Sigmoid colon (tissue), 7 donors: Measurements from ENCODE around the gene PPP2R3C. TPM values are rescaled to one million over a fixed set of nuclear protein-coding genes. Genes with fewer than 3 reads are reported as not detected.
"Not testable (repeated sequence)": the region's sequence is repeated elsewhere in the genome, so short reads cannot be mapped to it uniquely, and the experiment has no call there.

Source experiments
- DNase-seq: peaks from one replicate; pipeline ENCODE4 v3.0.0-alpha.2; 2019
- H3K27ac ChIP-seq, 4 donors: fragments of 200-600 bp; sonication (generic); one replicate each; pipeline ENCODE4 v1.5.1; 2016 to 2019; ENCODE audit warnings: mild to moderate bottlenecking in 1 of 4
- H3K27me3 ChIP-seq, 3 donors: fragments of 200-600 bp; sonication (generic); one replicate each; pipeline ENCODE4 v1.5.1; 2019; ENCODE audit warnings: mild to moderate bottlenecking in 1 of 3
- H3K36me3 ChIP-seq, 4 donors: fragments of 200-600 bp; sonication (generic); one replicate each; pipeline ENCODE4 v1.5.1; 2016 to 2019
- H3K4me1 ChIP-seq, 4 donors: fragments of 200-600 bp; sonication (generic); one replicate each; pipeline ENCODE4 v1.5.1; 2017 to 2019
- H3K4me3 ChIP-seq, 4 donors: fragments of 200-600 bp; sonication (generic); one replicate each; pipeline ENCODE4 v1.5.1; 2017 to 2019; ENCODE audit warnings: mild to moderate bottlenecking in 2 of 4, moderate library complexity in 1 of 4
- H3K9me3 ChIP-seq, 4 donors: fragments of 200-600 bp in 3 of 4; sonication (generic) in 3 of 4; one replicate each; pipeline versions ENCODE4 v1.5.1 to v1.6.1; 2013 to 2019
- CTCF ChIP-seq, 4 experiments: fragments of 450-650 bp in 3 of 4; fragments of 200-600 bp in 1 of 4; IDR thresholded peaks; one replicate each; pipeline ENCODE4 v1.5.1; 2016 to 2019; ENCODE audit warnings: antibody characterized with exemption in 4 of 4, mild to moderate bottlenecking in 3 of 4, moderate library complexity in 2 of 4
- EP300 ChIP-seq, 4 donors: sonication (generic); formaldehyde crosslinking; IDR thresholded peaks; one replicate each; pipeline ENCODE4 v1.6.1; 2017; ENCODE audit warnings: antibody characterized with exemption in 4 of 4
- POLR2A ChIP-seq, 2 donors: fragments of 450-650 bp; IDR thresholded peaks; one replicate each; pipeline ENCODE4 v1.6.1; 2016; ENCODE audit warnings: antibody characterized with exemption in 2 of 2, mild to moderate bottlenecking in 2 of 2, moderate library complexity in 2 of 2
- POLR2AphosphoS5 ChIP-seq, 4 donors: sonication (generic); formaldehyde crosslinking; IDR thresholded peaks; one replicate each; pipeline ENCODE4 v1.6.1; 2017; ENCODE audit warnings: antibody characterized with exemption in 4 of 4
- WGBS, 2 donors: extraction: QIAGEN DNeasy Blood & Tissue Kit; methylation state at CpG; one replicate each; pipeline ENCODE4 v1.1.7; 2013; 5-methylcytosine and 5-hydroxymethylcytosine counted together
- intact Hi-C: fragments of 100-400 bp; cut with DNase I; formaldehyde crosslinking; loops from one replicate; pipeline ENCODE4 v1.15.1; 2023
- polyA plus RNA-seq, 3 donors: library from polyadenylated mRNA; stranded (reverse); fragments of 200-250 nt; gene quantifications; one replicate each; pipeline ENCODE4 v1.2.3, GENCODE V29; 2013
- total RNA-seq, 4 donors: library from RNA; depleted of rRNA; stranded (reverse); fragments of >200 nt; gene quantifications; one replicate each; pipeline ENCODE4 v1.1.0, GENCODE V29; 2016
- donor health status: healthy with polysubstance abuse.
- donor health status: Bipolar disorder and iron deficiency.
- donor health status: healthy.

The PPP2R3C gene
- total and polyA plus RNA-seq, 7 donors, result 22.1 to 50.9 (median 42.5) TPM

- DNase-seq, result no peak
- no peaks in the 10 kb centered on the region for H3K9me3 ChIP-seq
- WGBS, 2 donors, result 69 to 85% methylated on average over 2 of the region's 2 CpGs
- peaks cover 0 to 2% (median 0%) of the 10 kb centered on the region in 4 donors for H3K36me3 ChIP-seq
- no peak overlapping the region for H3K27ac ChIP-seq
- no peak overlapping the region for H3K4me3 ChIP-seq
- H3K4me1 ChIP-seq, result no peaks in the 10 kb centered on the region
- TF ChIP-seq POLR2AphosphoS5 (IDR thresholded peaks at IDR 0.05) (no peak), EP300 (IDR thresholded peaks at IDR 0.05) (no peak), CTCF (IDR thresholded peaks at IDR 0.05) (no peak), POLR2A (IDR thresholded peaks at IDR 0.05) (no peak)
- no peaks in the 10 kb centered on the region for H3K27me3 ChIP-seq
- intact Hi-C loops, result no loop called here
These were observed 32.2 kb upstream of the PPP2R3C start for GRCh38 chr14:35154016-35154415.

GRCh38 chr14:35152531-35152930 lies 30.7 kb upstream of the PPP2R3C start:
- not testable (repeated sequence) for H3K27me3 ChIP-seq, DNase-seq
- WGBS, 2 donors, result 97 to 98% methylated on average over 35 of the region's 35 CpGs

GRCh38 chr14:35149239-35149638 lies 27.4 kb upstream of the PPP2R3C start:
- no peak for DNase-seq
- Histone ChIP-seq H3K9me3 (no peaks in the 10 kb centered on the region), H3K36me3 (no peaks in the 10 kb centered on the region), H3K27ac (no peak overlapping the region), H3K4me3 (no peak overlapping the region), H3K27me3 (no peaks in the 10 kb centered on the region), H3K4me1 (no peaks in the 10 kb centered on the region)
- WGBS, 2 donors, result 96 to 97% methylated on average over 4 of the region's 4 CpGs
- intact Hi-C loops, result loop anchor here (10.0 kb wide), 1 partner anchor 66 kb away; no protein-coding TSS in a partner anchor
- TF ChIP-seq POLR2A (IDR thresholded peaks at IDR 0.05) (no peak), EP300 (IDR thresholded peaks at IDR 0.05) (no peak)

More at GRCh38 chr14:35152531-35152930, 30.7 kb upstream of the PPP2R3C start:
- intact Hi-C loops, H3K9me3 ChIP-seq, H3K4me3 ChIP-seq, H3K4me1 ChIP-seq, H3K36me3 ChIP-seq, H3K27ac ChIP-seq: not testable (repeated sequence)

- Histone ChIP-seq H3K4me1 (no peaks in the 10 kb centered on the region), H3K9me3 (no peaks in the 10 kb centered on the region), H3K4me3 (no peak overlapping the region), H3K27ac (no peak overlapping the region), H3K36me3 (no peaks in the 10 kb centered on the region), H3K27me3 (no peaks in the 10 kb centered on the region)
- intact Hi-C loops, result loop anchor here (10.0 kb wide), 1 partner anchor 67 kb away; no protein-coding TSS in a partner anchor
- DNase-seq, result no peak
- 90 to 91% methylated on average over 3 of the region's 3 CpGs for WGBS, 2 donors
- TF ChIP-seq CTCF (IDR thresholded peaks at IDR 0.05) (no peak), POLR2AphosphoS5 (IDR thresholded peaks at IDR 0.05) (no peak), POLR2A (IDR thresholded peaks at IDR 0.05) (no peak), EP300 (IDR thresholded peaks at IDR 0.05) (no peak)
These were observed 25.9 kb upstream of the PPP2R3C start for GRCh38 chr14:35147711-35148110.

- 94% methylated on average over 2 of the region's 2 CpGs for WGBS, 2 donors
- TF ChIP-seq POLR2AphosphoS5 (IDR thresholded peaks at IDR 0.05) (no peak), EP300 (IDR thresholded peaks at IDR 0.05) (no peak), CTCF (IDR thresholded peaks at IDR 0.05) (no peak), POLR2A (IDR thresholded peaks at IDR 0.05) (no peak)
- intact Hi-C loops, result loop anchor here (10.0 kb wide), 1 partner anchor 68 kb away; no protein-coding TSS in a partner anchor
These were observed 25.4 kb upstream of the PPP2R3C start for GRCh38 chr14:35147186-35147585.

GRCh38 chr14:35146711-35147149 lies 24.9 kb upstream of the PPP2R3C start:
- H3K27me3 ChIP-seq, result no peaks in the 10 kb centered on the region
- H3K36me3 ChIP-seq, result peaks cover 0 to 8% (median 0%) of the 10 kb centered on the region in 4 donors
- intact Hi-C loops, result loop anchor here (10.0 kb wide), 1 partner anchor 68 kb away; no protein-coding TSS in a partner anchor
- no peak overlapping the region for H3K4me3 ChIP-seq
- DNase-seq, result no peak
- H3K9me3 ChIP-seq, result no peaks in the 10 kb centered on the region
- H3K27ac ChIP-seq, result no peak overlapping the region
- TF ChIP-seq CTCF (IDR thresholded peaks at IDR 0.05) (no peak), EP300 (IDR thresholded peaks at IDR 0.05) (no peak), POLR2A (IDR thresholded peaks at IDR 0.05) (no peak)
- H3K4me1 ChIP-seq, result no peaks in the 10 kb centered on the region
- 83 to 93% methylated on average over 5 of the region's 5 CpGs for WGBS, 2 donors

More at GRCh38 chr14:35147186-35147585, 25.4 kb upstream of the PPP2R3C start:
- Histone ChIP-seq H3K4me3 (no peak overlapping the region), H3K9me3 (no peaks in the 10 kb centered on the region), H3K27me3 (no peaks in the 10 kb centered on the region), H3K27ac (no peak overlapping the region), H3K36me3 (peaks cover 0 to 3% (median 0%) of the 10 kb centered on the region in 4 donors), H3K4me1 (no peaks in the 10 kb centered on the region)
- no peak for DNase-seq
